HG02840 (cell line): Measurements from ENCODE around the gene RANBP17.

Experiments
- ATAC-seq: cut with Tn5 transposase; IDR thresholded peaks from one replicate; pipeline ENCODE4 v1.9.1; 2021; ENCODE audit warnings: mild to moderate bottlenecking, moderate library complexity, moderate number of reproducible peaks; ENCODE audit not compliant: unreplicated experiment, low FRiP score

The RANBP17 gene

DNA sequence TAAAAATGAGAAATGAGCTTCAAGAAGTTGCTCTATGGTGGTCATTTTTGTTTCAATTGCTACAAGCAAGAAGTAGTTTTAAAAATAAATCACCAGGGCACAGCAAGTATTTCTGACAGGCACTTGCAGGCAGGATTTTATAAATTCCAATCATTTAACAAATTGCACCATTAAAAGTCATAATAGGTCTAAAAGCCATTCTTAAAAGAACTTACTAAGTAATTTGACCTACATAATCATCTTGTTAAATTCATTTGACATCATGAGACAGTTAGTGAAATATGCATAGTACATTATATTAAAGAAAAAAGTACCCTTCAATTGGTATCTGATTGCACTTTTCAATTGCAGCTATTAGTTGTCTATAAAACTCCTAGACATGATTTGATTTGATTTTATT is 478.2 kb downstream of the RANBP17 start:
- ATAC-seq = no peak

DNA sequence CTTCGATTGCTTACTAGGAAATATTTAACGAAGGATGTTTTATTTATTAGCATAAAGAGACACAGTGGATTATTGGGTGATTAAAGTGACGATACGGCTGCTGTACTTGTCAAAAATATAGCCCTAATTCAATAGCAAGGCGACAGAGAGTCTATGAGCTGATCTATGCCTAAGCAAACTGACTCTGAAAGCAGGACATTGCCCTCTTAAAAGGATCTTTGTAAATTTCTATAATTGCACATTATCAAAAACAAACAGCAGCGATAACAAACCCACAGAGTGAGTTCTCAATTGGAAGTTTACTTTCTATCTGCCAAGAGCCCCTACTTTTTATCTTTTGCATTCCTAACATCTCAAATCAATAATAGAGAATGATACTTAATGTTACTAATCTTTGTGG is 478.7 kb downstream of the RANBP17 start:
- no peak for ATAC-seq

DNA sequence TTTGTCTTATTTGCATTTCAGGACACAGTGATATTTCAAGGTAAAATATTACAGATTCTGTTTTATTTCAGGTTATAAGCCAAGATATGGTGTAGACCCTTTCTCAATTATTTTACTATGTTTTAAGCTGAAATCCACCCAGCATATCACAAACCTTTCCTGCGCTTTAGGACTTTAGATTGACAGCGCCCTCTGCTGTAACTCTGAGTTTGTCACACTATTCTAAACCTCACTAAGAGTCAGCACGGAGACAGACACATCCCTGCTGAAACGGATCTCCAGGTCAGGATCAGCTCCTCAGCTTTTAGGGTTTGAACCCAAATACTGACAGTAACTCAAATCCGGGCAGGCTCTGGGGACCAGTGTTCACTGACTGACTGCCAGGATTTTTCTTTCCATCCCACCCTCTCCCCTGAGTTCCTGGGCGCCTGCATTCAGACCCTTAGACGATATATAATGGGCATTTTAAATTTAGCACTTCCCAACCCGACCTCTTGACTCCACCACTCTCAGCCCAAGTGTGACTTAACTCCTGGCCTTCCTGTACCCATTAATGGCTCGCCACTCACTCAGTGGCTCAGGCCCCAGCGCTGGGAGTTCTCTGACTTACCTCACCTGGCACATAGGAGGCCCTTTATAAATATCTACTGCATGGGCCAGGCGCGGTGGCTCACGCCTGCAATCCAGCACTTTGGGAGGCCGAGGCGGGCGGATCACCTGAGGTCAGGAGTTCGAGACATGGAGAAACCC is 480.7 kb downstream of the RANBP17 start:
- no peak for ATAC-seq

DNA sequence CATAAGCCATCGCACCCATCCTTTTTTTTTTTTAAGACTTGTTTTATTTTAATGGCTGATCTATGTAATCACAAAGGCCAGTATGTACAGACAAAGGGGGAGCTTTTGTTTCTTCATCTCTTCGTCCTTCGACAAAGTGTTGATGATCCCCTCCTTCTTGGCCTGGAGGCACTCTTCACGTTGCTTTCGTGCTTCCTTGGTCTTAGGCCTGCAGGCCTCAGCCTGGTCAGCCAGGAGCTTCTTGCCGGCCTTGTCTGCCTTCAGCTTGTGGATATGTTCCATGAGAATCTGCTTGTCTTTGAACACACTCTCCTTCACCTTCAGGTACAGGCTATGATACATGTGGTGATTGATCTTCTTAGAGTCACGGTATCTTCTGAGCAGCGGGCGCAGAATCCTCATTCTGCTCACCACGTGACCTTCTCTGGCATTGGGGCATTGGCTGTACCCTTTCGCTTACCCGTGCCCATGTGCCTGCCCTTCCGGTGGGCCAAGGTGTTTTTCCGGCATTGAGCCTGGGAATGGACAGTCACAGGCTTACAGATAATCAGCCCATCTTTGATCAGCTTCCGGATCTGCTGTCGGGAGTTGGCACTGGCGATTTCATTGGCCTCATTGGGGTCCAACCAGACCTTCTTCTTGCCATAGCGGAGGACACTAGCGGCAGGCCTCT is 483.3 kb downstream of the RANBP17 start:
- ATAC-seq = no peak
